Calu3 (cell line): ENCODE measurements around the gene ATP5F1E. TPM values are rescaled to one million over a fixed set of nuclear protein-coding genes. Genes with fewer than 3 reads are reported as not detected.

Source experiments
- BruUV-seq: library from RNA; stranded (reverse); fragments of 400-500 nt; replicated peaks from 2 replicates; lab custom pipeline; 2021; lab: Mats Ljungman, UMichigan
- CTCF ChIA-PET: fragments of 300-600 bp; sonication (Branson Sonifier 250); formaldehyde crosslinking; loops from one replicate; lab custom pipeline; 2022; ENCODE audit warnings: antibody characterized with exemption; lab: Charles Lee
- DNase-seq: peaks from one replicate; pipeline ENCODE4 v3.0.0; 2022
- H3K27ac Mint-ChIP-seq: one replicate; pipeline ENCODE4 v1.8.0; 2022; ENCODE audit warnings: mixed read lengths; ENCODE audit not compliant: unreplicated experiment
- H3K27me3 Mint-ChIP-seq: one replicate; pipeline ENCODE4 v1.8.0; 2022; ENCODE audit warnings: mixed read lengths; ENCODE audit not compliant: unreplicated experiment
- H3K36me3 Mint-ChIP-seq: one replicate; pipeline ENCODE4 v1.8.0; 2022; ENCODE audit warnings: mild to moderate bottlenecking, moderate library complexity, mixed read lengths; ENCODE audit not compliant: insufficient read depth, unreplicated experiment
- H3K4me1 Mint-ChIP-seq: one replicate; pipeline ENCODE4 v1.8.0; 2022; ENCODE audit warnings: mild to moderate bottlenecking, low read depth, mixed read lengths; ENCODE audit not compliant: unreplicated experiment
- H3K4me3 Mint-ChIP-seq: one replicate; pipeline ENCODE4 v1.8.0; 2022; ENCODE audit warnings: mild to moderate bottlenecking, low read depth, moderate library complexity, mixed read lengths; ENCODE audit not compliant: unreplicated experiment
- H3K9me3 Mint-ChIP-seq: one replicate; pipeline ENCODE4 v1.8.0; 2022; ENCODE audit warnings: low read depth, mixed read lengths; ENCODE audit not compliant: unreplicated experiment
- intact Hi-C: fragments of 100-400 bp; cut with micrococcal nuclease; formaldehyde crosslinking; loops from one replicate; pipeline ENCODE4 v1.10.0; 2022; ENCODE audit not compliant: unreplicated experiment
- total RNA-seq: library from RNA; stranded (reverse); gene quantifications from 2 replicates; pipeline ENCODE4 v1.2.3, GENCODE V29; 2022
- TF ChIP-seq, protein P1 (sequence below): fragments of 200-600 bp; IDR thresholded peaks from one replicate; pipeline ENCODE4 v1.8.0; 2022; ENCODE audit warnings: antibody characterized with exemption; ENCODE audit not compliant: unreplicated experiment

The ATP5F1E gene
- total RNA-seq, 1 experiment from 2014 or later = 116 TPM

DNA sequence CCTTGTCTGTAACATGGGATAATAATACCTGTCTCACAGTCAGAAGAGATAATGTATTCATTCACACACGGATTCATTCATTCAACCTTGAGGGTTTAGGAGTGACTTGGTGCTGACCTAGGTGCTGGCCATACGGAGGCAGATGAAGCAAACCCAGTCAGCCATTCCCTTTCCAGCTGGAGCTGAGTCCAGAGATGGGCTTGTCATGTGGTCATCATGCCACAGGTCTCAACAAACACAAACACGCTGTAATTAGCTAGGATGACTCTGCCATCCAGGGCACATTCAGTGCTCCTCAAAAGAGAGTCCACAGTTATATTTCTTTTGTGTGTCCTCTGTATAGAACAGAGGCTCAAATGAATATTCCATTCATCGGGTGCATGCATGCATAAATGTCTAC, 29.9 kb upstream of the ATP5F1E start:
- DNase-seq = no peak
- no peaks in the 10 kb centered on the region for H3K36me3 Mint-ChIP-seq
- BruUV-seq = no TSS peak
- CTCF ChIA-PET = no interaction called here
- H3K9me3 Mint-ChIP-seq = no peaks in the 10 kb centered on the region
- intact Hi-C loops = no loop called here
- peaks cover 12% of the 10 kb centered on the region for H3K4me1 Mint-ChIP-seq
- no peak overlapping the region for H3K4me3 Mint-ChIP-seq
- peaks cover 45% of the 10 kb centered on the region for H3K27me3 Mint-ChIP-seq
- H3K27ac Mint-ChIP-seq = no peak overlapping the region
- TF ChIP-seq, protein P1, sequence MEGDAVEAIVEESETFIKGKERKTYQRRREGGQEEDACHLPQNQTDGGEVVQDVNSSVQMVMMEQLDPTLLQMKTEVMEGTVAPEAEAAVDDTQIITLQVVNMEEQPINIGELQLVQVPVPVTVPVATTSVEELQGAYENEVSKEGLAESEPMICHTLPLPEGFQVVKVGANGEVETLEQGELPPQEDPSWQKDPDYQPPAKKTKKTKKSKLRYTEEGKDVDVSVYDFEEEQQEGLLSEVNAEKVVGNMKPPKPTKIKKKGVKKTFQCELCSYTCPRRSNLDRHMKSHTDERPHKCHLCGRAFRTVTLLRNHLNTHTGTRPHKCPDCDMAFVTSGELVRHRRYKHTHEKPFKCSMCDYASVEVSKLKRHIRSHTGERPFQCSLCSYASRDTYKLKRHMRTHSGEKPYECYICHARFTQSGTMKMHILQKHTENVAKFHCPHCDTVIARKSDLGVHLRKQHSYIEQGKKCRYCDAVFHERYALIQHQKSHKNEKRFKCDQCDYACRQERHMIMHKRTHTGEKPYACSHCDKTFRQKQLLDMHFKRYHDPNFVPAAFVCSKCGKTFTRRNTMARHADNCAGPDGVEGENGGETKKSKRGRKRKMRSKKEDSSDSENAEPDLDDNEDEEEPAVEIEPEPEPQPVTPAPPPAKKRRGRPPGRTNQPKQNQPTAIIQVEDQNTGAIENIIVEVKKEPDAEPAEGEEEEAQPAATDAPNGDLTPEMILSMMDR = no peak

DNA sequence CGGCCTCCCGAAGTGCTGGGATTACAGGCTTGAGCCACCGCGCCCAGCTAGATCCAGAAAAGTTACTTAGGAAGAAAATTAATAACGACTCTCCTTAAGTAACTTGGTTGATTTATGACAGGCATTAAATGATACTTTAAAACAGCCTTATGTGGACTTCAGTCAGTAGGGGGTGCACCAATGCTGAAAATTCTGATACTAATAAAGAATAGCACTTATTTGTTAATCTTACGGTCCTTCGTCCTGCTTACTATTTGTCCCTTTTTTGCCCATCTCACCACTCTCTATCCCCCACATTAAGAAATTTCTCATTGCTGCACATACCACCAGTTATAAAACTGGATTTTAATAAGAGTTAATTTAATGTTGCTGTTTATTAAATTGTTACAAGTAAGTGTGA, 23.2 kb upstream of the ATP5F1E start:
- peak; percentile 37 for DNase-seq
- no peak overlapping the region for H3K27ac Mint-ChIP-seq
- H3K36me3 Mint-ChIP-seq = no peaks in the 10 kb centered on the region
- H3K4me3 Mint-ChIP-seq = no peak overlapping the region
- BruUV-seq = no TSS peak
- intact Hi-C loops = loop anchor here (10.0 kb wide), 1 partner anchor 169 kb away; no protein-coding TSS in a partner anchor
- peaks cover 65% of the 10 kb centered on the region for H3K27me3 Mint-ChIP-seq
- TF ChIP-seq, protein P1 = peak; percentile 52
- CTCF ChIA-PET = interaction anchor here (0.6 to 0.7 kb wide), 3 partner anchors 171 to 501 kb away, joined by 3 to 5 read pairs (median 4); no protein-coding TSS in a partner anchor
- H3K4me1 Mint-ChIP-seq = no peaks in the 10 kb centered on the region
- no peaks in the 10 kb centered on the region for H3K9me3 Mint-ChIP-seq

DNA sequence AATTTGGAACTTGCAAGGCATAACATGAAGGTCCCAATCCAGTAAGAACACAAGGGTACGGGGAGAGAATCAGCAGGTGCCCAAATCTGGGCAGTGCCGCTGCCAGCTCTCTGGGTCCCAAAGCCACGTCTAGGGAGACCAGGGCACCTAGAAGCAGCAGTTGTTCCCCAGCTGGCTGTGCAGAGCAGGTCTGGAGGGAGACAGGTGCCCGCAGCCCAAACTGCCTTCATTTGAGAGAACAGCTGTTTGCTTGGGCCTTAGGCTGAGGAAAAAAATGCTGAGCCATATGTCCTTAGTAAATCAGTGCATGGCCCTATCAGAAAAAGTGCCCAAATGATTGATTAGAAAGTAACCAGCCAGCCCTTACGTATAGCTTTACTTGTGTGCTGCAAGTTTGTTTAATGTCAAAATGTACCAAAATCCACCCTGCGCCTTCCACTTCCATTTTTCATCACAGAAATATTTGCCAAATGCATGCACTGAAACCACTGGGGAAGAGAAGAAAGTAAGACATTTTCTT, 19.6 kb upstream of the ATP5F1E start:
- H3K36me3 Mint-ChIP-seq = no peaks in the 10 kb centered on the region
- DNase-seq = no peak
- no peak overlapping the region for H3K4me3 Mint-ChIP-seq
- peaks cover 10% of the 10 kb centered on the region for H3K4me1 Mint-ChIP-seq
- CTCF ChIA-PET = no interaction called here
- no TSS peak for BruUV-seq
- intact Hi-C loops = loop anchor here (10.0 kb wide), 1 partner anchor 173 kb away; no protein-coding TSS in a partner anchor
- H3K27me3 Mint-ChIP-seq = peaks cover 96% of the 10 kb centered on the region
- no peak overlapping the region for H3K27ac Mint-ChIP-seq
- H3K9me3 Mint-ChIP-seq = no peaks in the 10 kb centered on the region
- TF ChIP-seq, protein P1 = no peak

DNA sequence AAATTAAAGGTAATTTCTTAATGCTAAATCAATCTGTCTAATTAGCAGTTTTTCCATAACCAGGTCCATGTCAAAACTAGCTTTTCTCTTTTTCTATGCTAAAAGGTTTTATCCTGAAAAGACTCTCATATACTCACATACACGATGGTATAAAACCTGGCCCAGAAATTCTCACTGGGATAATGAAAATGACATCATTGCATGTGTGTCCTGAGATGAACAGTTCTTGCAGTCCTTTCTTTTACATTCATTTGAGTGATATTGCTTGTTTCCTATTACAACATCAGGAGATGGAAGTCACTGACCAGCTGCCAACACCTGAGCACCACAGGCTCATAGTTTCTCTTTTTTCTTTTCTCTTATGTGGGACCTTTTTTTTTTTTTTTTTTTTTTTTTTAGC, 18.3 kb upstream of the ATP5F1E start:
- no peak overlapping the region for H3K27ac Mint-ChIP-seq
- no peak for DNase-seq
- CTCF ChIA-PET = no interaction called here
- no peaks in the 10 kb centered on the region for H3K36me3 Mint-ChIP-seq
- peaks cover 10% of the 10 kb centered on the region for H3K4me1 Mint-ChIP-seq
- no peak overlapping the region for H3K4me3 Mint-ChIP-seq
- TF ChIP-seq, protein P1 = no peak
- no peaks in the 10 kb centered on the region for H3K9me3 Mint-ChIP-seq
- peaks cover 83% of the 10 kb centered on the region for H3K27me3 Mint-ChIP-seq
- intact Hi-C loops = loop anchor here (10.0 kb wide), 1 partner anchor 174 kb away; no protein-coding TSS in a partner anchor
- no TSS peak for BruUV-seq
